ENCODE measurements around the gene TSHZ2.

TSHZ2 gene

DNA sequence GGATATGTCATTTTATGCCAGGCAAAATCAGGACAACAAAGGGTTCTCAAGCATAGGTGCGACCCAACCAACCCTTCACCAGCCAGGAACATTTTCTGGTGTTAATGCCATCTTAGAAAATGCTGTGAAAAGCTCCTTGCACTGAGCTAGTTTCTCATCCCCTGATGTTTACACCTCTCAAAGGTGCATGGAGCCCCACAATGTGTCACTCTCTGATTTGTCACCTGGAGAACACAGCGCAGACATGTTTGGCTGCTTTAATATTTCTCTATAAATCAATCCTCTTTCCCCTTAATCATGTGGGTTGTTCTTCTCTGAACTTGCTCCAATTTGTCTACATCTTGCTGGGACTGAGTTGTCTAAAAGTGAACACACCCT, 244.3 kb downstream of the TSHZ2 start:
- no peak for DNase-seq

DNA sequence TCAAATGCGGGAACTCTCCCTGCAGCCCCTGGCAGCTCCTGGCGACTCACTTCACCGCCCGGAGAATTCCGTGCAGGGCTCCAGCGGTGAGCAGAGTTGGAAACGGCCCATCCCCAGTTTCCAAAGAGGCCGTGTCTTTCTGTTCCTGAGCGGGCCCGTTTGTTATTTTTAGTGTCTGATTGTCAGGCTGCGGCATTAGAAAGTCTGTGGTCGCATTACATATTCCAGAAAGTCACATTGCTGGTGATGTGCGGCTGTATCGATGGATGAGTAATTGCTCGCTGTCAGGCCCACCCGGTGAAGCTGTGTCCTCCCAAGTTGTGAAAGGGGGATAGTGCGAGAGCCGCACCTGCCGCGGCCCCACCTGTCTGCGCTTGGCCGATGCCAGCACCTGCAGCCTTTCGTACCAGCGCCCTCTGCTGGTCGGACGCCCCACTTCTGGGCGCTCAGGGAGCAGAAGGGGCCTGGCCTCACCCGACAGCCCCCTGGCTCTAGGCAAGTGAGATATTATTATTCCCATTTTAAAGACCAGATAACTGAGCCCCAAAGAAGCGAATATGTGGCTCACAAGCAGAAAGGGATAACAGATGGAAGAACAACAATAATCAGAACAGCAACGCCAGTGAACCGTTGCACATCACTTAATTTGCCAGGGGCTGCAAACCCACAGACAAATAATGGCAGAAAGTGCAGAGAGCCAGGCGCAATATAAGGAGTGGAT, 244.9 kb downstream of the TSHZ2 start:
- DNase-seq: peak in 1 of 2 experiments; percentile 5

DNA sequence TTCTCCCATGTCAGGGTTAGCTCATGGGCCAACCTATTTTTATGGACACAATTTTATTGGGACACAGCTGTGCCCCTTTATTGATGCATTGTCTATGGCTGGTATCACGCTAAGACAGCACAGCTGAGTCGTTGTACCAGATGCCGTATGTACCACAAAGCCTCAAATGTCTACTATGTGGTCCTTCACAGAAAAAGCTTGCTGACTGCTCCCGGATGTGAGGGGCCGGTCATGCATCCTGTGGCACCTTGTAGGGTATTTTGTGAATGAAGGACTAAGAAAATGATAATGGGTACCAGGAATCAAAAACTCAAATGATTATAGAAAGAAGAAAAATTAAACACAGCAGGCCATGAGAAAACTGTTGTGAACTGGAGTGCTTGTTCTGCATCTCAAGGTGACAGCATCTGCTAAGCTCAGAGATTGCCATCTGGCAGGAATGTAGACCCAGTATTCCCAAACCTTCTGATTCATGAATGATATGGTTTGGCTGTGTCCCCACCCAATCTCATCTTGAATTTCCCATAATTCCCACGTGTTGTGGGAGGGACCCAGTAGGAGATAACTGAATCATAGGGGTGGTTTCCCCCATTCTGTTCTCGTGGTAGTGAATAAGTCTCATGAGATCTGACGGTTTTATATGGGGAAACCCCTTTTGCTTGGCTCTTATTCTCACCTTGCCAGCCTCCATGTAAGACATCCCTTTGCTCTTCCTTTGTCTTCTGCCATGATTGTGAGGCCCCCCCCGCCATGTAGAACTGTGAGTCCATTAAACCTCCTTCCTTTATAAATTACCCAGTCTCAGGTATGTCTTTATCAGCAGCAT, 248.5 kb downstream of the TSHZ2 start:
- no peak for DNase-seq

GRCh38 chr20:53221731-53222130, 249.6 kb downstream of the TSHZ2 start:
- DNase-seq: no peak

DNA sequence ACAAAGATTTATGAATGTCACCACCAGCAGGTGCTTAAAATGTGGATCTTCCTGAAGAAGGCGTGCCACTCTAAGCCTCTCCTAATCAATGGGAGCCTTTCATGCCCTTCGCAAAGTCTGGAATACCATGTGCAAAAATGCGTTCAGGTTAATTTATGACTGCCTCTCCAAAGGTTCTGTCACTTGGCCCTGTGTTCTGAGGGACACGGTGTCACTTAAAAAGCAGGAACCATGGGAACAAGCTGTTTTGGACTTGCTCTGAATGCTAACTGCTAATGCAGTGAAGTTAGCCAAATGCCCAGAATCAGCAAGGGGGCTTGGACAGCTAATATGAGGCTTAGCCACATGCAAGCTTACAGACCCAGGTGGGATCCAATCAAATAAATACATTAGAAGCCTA, 250.3 kb downstream of the TSHZ2 start:
- DNase-seq: no peak

- DNase-seq: no peak
These were observed 250.8 kb downstream of the TSHZ2 start for GRCh38 chr20:53222932-53223331.

GRCh38 chr20:53223626-53224172, 251.5 kb downstream of the TSHZ2 start:
- no peak for DNase-seq

DNA sequence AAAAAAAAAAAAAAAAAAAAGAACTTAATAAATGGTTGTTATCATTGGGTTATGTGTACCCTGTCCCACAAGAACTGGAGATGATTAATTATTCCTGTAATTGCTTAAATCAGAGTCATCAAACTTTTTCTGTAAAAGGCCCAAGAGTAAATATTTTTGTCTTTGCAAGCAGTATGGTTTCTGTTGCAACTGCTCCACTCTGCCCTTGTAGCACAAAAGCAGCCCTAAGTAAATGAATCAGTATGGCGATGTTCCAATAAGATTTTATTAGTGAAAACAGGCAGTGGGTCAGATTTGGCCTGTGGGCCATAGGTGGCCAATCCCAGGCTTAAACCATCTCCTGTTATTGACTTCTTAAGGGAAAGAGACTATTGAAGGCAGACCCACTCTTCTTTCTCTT, 252.7 kb downstream of the TSHZ2 start:
- DNase-seq: no peak

- no peak for DNase-seq
These were observed 254.7 kb downstream of the TSHZ2 start for GRCh38 chr20:53226826-53227225.

- DNase-seq: no peak
These were observed 255.4 kb downstream of the TSHZ2 start for GRCh38 chr20:53227523-53227922.

DNA sequence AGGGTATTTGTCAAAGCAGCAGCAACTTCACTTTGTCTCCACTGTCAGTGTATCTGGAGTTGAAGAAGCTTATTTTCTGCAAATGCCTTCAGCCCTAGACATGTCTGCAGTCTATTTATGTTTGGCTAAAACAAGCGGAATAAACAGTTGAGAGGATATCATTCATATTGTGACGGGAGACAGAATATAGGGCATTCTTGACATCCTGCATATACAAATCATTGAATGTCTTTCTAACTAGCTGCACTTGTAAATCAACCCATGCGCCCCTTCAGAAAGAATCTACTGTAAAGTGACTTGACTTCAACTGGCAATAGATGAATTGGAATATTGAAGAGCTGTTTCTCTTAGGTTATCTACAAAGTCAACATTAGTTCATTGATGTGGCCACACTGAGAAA, 258.9 kb downstream of the TSHZ2 start:
- no peak for DNase-seq

- no peak for DNase-seq
These were observed 265.3 kb downstream of the TSHZ2 start for GRCh38 chr20:53237461-53237860.

GRCh38 chr20:53238121-53238660, 266.0 kb downstream of the TSHZ2 start:
- no peak for DNase-seq

GRCh38 chr20:53243152-53243551, 271.0 kb downstream of the TSHZ2 start:
- DNase-seq: no peak

DNA sequence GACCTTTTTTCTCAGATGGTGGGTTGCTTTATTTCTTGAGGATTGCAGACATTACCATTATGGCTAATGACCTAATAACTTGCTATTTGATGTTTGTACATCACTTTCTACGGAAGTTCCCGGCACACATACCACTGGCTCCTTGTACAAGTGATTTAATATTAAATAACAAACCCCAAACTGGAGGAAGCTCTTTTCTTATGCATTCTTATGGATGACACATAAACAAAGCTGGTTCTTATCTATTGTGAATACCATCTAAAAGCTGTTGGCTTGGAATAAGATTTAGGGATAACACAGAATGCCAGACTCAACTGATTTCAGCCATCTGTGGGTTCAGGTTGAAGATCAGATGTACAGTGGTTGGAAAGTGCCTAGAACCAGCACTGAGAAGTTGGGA, 272.6 kb downstream of the TSHZ2 start:
- no peak for DNase-seq

DNA sequence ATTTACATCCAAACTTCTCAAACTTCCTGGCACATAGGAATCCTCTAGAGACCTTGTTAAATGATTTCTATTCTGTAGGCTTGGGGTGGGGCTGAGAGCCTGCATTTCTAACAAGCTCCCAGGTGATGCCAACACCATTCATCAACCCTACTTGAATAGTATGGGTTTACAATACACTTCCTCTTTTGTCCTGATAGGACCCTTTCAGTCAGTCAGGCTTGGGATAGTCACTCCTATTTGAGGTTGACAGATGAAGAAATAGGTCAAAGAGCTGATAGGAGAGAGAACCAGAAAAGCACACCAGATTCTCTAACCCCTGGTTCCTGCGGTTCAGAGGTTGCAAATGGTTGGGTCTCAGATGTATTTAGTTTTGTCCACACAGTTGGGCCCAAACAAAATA, 273.4 kb downstream of the TSHZ2 start:
- no peak for DNase-seq

- no peak for DNase-seq
These were observed 275.4 kb downstream of the TSHZ2 start for GRCh38 chr20:53247468-53248103.

- no peak for DNase-seq
These were observed 278.3 kb downstream of the TSHZ2 start for GRCh38 chr20:53250456-53250855.

- no peak for DNase-seq
These were observed 279.8 kb downstream of the TSHZ2 start for GRCh38 chr20:53252002-53252401.

GRCh38 chr20:53253668-53254067, 281.5 kb downstream of the TSHZ2 start:
- no peak for DNase-seq

DNA sequence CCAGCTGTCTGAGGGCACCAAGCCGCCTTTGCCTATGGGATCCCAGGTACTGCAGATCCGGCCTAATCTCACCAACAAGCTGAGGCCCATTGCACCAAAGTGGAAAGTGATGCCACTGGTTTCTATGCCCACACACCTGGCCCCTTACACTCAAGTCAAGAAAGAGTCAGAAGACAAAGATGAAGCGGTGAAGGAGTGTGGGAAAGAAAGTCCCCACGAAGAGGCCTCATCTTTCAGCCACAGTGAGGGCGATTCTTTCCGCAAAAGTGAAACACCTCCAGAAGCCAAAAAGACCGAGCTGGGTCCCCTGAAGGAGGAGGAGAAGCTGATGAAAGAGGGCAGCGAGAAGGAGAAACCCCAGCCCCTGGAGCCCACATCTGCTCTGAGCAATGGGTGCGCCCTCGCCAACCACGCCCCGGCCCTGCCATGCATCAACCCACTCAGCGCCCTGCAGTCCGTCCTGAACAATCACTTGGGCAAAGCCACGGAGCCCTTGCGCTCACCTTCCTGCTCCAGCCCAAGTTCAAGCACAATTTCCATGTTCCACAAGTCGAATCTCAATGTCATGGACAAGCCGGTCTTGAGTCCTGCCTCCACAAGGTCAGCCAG, 283.0 kb downstream of the TSHZ2 start:
- no peak for DNase-seq

DNA sequence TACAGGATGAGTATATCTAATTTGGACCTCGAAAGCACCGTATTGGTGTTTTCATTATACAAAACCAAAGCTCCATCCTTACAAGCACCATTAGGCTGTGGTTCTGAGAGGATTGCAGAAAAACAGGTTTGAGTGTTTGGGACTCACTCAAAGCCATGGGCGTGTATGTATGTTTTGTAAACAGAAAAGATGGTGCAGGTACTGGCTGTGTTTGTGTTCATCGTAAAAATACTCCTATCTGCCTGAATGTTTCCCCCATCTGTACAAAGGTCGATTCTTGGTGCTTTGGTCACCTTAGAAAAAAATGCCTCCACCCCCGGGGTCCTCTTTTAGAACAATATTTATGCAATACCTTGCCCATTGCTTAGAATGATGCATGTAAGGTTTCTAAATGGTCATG, 286.6 kb downstream of the TSHZ2 start:
- DNase-seq: no peak

GRCh38 chr20:53260168-53260567, 288.0 kb downstream of the TSHZ2 start:
- no peak for DNase-seq

Data from SW 1271 (cell line).